Kasumi-1 (cell line): Measurements from ENCODE around the gene C5orf22.
A peak's percentile ranks its signal among the peaks of the same experiment; 100 is the strongest.
"Not testable (repeated sequence)": the region's sequence is repeated elsewhere in the genome, so short reads cannot be mapped to it uniquely, and the experiment has no call there.

Source experiments
- DNase-seq, 2 experiments: peaks; one replicate each; lab custom pipeline; 2025; lab: John Stamatoyannopoulos, UW

Gene C5orf22

GRCh38 chr5:31554552-31554951, 22.5 kb downstream of the C5orf22 start:
- no peak for DNase-seq

- DNase-seq = no peak
Observed at GRCh38 chr5:31556461-31556860, 24.4 kb downstream of the C5orf22 start.

- DNase-seq = no peak
Observed at GRCh38 chr5:31559942-31560341, 27.8 kb downstream of the C5orf22 start.

GRCh38 chr5:31561946-31562345, 29.8 kb downstream of the C5orf22 start:
- no peak for DNase-seq

GRCh38 chr5:31563216-31563615, 31.1 kb downstream of the C5orf22 start:
- no peak for DNase-seq

- peak in 1 of 2 experiments; percentile 51 for DNase-seq
Observed at GRCh38 chr5:31566362-31566761, 34.3 kb downstream of the C5orf22 start.

- DNase-seq = no peak
Observed at GRCh38 chr5:31568302-31568835, 36.3 kb downstream of the C5orf22 start.

- DNase-seq = no peak
Observed at GRCh38 chr5:31569068-31569467, 37.0 kb downstream of the C5orf22 start.

- no peak for DNase-seq
Observed at GRCh38 chr5:31573494-31574142, 41.5 kb downstream of the C5orf22 start.

GRCh38 chr5:31574772-31575171, 42.7 kb downstream of the C5orf22 start:
- DNase-seq = no peak

GRCh38 chr5:31577438-31577837, 45.3 kb downstream of the C5orf22 start:
- DNase-seq = no peak

- no peak for DNase-seq
Observed at GRCh38 chr5:31579558-31579957, 47.5 kb downstream of the C5orf22 start.

GRCh38 chr5:31581498-31582099, 49.5 kb downstream of the C5orf22 start:
- peak; percentile 59 to 76 for DNase-seq

GRCh38 chr5:31583129-31583528, 51.0 kb downstream of the C5orf22 start:
- DNase-seq = no peak

GRCh38 chr5:31585166-31585894, 53.2 kb downstream of the C5orf22 start:
- DNase-seq = no peak

- DNase-seq = no peak
Observed at GRCh38 chr5:31585895-31586270, 53.8 kb downstream of the C5orf22 start.

- no peak for DNase-seq
Observed at GRCh38 chr5:31587546-31587945, 55.4 kb downstream of the C5orf22 start.

GRCh38 chr5:31593665-31594064, 61.6 kb downstream of the C5orf22 start:
- no peak for DNase-seq

GRCh38 chr5:31596354-31596753, 64.3 kb downstream of the C5orf22 start:
- no peak for DNase-seq

- DNase-seq = peak in 1 of 2 experiments; percentile 54
Observed at GRCh38 chr5:31598640-31599611, 66.8 kb downstream of the C5orf22 start.

GRCh38 chr5:31602305-31602704, 70.2 kb downstream of the C5orf22 start:
- not testable (repeated sequence) for DNase-seq

GRCh38 chr5:31604240-31604639, 72.1 kb downstream of the C5orf22 start:
- no peak for DNase-seq
